ENCODE results near the gene NCCRP1. TPM values are rescaled to one million over a fixed set of nuclear protein-coding genes. Genes with fewer than 3 reads are reported as not detected.

NCCRP1 gene
- total and polyA plus RNA-seq, 2 donors (not counting 3 experiments of a cell fraction or from before 2014, with no cell fraction given) = 0.06 TPM; not detected in 1

DNA sequence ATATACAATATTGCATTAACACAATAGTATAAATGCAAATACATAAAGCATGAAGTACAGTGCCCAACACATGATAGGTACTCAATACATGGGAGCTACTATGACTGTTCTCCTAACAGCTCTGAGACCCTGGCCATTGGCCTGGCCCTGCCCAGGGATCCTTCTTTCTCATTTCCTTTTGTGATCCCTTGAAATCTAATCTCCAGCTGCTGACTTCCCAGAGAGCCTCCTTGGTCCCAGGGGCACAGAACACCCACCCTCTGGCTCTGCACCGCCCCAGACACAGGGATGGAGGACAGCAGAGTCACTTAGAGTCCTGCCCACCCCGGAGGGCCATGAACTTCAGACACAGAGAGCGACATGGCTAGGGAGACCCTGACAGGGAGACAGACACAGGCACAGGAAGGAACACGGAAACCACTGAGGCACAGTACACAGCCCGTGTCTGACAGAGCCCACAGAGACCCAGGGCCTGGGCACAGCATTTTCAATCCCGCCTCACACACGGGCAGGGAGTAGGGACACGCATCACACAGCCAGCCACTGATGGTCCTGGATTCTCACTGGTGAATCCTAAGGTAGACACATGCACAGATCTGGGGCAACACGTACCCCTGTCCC is 11.5 kb downstream of the NCCRP1 start:
- no peak overlapping the region for H3K4me2 ChIP-seq (ENCODE audit: insufficient read depth, low read length)
- CTCF ChIA-PET = interaction anchor here (0.7 to 0.9 kb wide), 2 partner anchors 9 to 600 kb away, joined by 3 to 4 read pairs; no protein-coding TSS in a partner anchor
- FAIRE-seq (no peak), DNase-seq (ENCODE audit: low read depth, low spot score) (no peak)
- POLR2A ChIA-PET = no interaction called here
- intact Hi-C loops (cut with micrococcal nuclease) (no loop called here), dilution Hi-C loops (cut with MboI; ENCODE audit: extremely low pct_ligation_motif_present, low sequenced_read_pairs) (no loop called here)
- no peaks in the 10 kb centered on the region for H3K9me1 ChIP-seq (replicated peaks; ENCODE audit: control insufficient read depth, extremely low read depth, insufficient read depth, low read length)
- H3K27ac ChIP-seq (ENCODE audit: insufficient read depth, low read depth, low read length) = no peak overlapping the region
- no peak overlapping the region for H3K9ac ChIP-seq (replicated peaks; ENCODE audit: extremely low read depth, insufficient read depth, low read length)
- H3K4me3 ChIP-seq (replicated peaks in 1 of 3; ENCODE audit: insufficient read depth in 1 of 3, low read depth in 1 of 3, low read length in 3 of 3) = no peak overlapping the region
- peaks cover 8 to 19% of the 10 kb centered on the region in 2 experiments for H3K27me3 ChIP-seq (ENCODE audit: control insufficient read depth in 2 of 2, insufficient read depth in 2 of 2, low read length in 2 of 2)
- no peaks in the 10 kb centered on the region for H3K4me1 ChIP-seq (ENCODE audit: control insufficient read depth, extremely low read depth, insufficient read depth, low read length)
- no peaks in the 10 kb centered on the region for H3K79me2 ChIP-seq (ENCODE audit: control insufficient read depth, insufficient read depth, low read length)
- H3K36me3 ChIP-seq (ENCODE audit: control insufficient read depth in 2 of 2, extremely low read depth in 1 of 2, insufficient read depth in 2 of 2, low read length in 2 of 2) = no peaks in the 10 kb centered on the region
- BruUV-seq (replicated peaks) = no TSS peak
- no peaks in the 10 kb centered on the region for H4K20me1 ChIP-seq (replicated peaks; ENCODE audit: control insufficient read depth, extremely low read depth, insufficient read depth, low read length)
- no peak overlapping the region for H2AFZ ChIP-seq (ENCODE audit: low read depth, low read length)
- TF ChIP-seq, protein P1, sequence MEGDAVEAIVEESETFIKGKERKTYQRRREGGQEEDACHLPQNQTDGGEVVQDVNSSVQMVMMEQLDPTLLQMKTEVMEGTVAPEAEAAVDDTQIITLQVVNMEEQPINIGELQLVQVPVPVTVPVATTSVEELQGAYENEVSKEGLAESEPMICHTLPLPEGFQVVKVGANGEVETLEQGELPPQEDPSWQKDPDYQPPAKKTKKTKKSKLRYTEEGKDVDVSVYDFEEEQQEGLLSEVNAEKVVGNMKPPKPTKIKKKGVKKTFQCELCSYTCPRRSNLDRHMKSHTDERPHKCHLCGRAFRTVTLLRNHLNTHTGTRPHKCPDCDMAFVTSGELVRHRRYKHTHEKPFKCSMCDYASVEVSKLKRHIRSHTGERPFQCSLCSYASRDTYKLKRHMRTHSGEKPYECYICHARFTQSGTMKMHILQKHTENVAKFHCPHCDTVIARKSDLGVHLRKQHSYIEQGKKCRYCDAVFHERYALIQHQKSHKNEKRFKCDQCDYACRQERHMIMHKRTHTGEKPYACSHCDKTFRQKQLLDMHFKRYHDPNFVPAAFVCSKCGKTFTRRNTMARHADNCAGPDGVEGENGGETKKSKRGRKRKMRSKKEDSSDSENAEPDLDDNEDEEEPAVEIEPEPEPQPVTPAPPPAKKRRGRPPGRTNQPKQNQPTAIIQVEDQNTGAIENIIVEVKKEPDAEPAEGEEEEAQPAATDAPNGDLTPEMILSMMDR (IDR thresholded peaks at IDR 0.05; ENCODE audit: extremely low read depth in 1 of 2, insufficient read depth in 1 of 2, low read depth in 1 of 2, low read length in 2 of 2) = no peak
- TF ChIP-seq FOS (IDR thresholded peaks at IDR 0.05; ENCODE audit: borderline replicate concordance, insufficient read depth, low read length) (no peak), MYC (IDR thresholded peaks at IDR 0.05; ENCODE audit: low read depth, low read length) (no peak), POLR2A (IDR thresholded peaks at IDR 0.05; ENCODE audit: low read depth, low read length) (no peak)
- no peaks in the 10 kb centered on the region for H3K9me3 ChIP-seq (replicated peaks; ENCODE audit: control insufficient read depth, insufficient read depth, low read length)

- dilution Hi-C loops (cut with MboI; ENCODE audit: extremely low pct_ligation_motif_present, low sequenced_read_pairs) = no loop called here
- no TSS peak for BruUV-seq (replicated peaks)
- POLR2A ChIA-PET = no interaction called here
Observed at GRCh38 chr19:39209196-39209595, 12.4 kb downstream of the NCCRP1 start.

More at GRCh38 chr19:39209196-39209595, 12.4 kb downstream of the NCCRP1 start:
- Histone ChIP-seq H4K20me1 (replicated peaks; ENCODE audit: control insufficient read depth, extremely low read depth, insufficient read depth, low read length) (no peaks in the 10 kb centered on the region), H3K9me3 (replicated peaks; ENCODE audit: control insufficient read depth, insufficient read depth, low read length) (no peaks in the 10 kb centered on the region), H2AFZ (ENCODE audit: low read depth, low read length) (no peak overlapping the region), H3K36me3 (ENCODE audit: control insufficient read depth in 2 of 2, extremely low read depth in 1 of 2, insufficient read depth in 2 of 2, low read length in 2 of 2) (no peaks in the 10 kb centered on the region), H3K9ac (replicated peaks; ENCODE audit: extremely low read depth, insufficient read depth, low read length) (no peak overlapping the region), H3K27ac (ENCODE audit: insufficient read depth, low read depth, low read length) (no peak overlapping the region), H3K4me3 (replicated peaks in 1 of 3; ENCODE audit: insufficient read depth in 1 of 3, low read depth in 1 of 3, low read length in 3 of 3) (no peak overlapping the region), H3K27me3 (ENCODE audit: control insufficient read depth in 2 of 2, insufficient read depth in 2 of 2, low read length in 2 of 2) (peaks cover 5 to 14% of the 10 kb centered on the region in 2 experiments), H3K9me1 (replicated peaks; ENCODE audit: control insufficient read depth, extremely low read depth, insufficient read depth, low read length) (no peaks in the 10 kb centered on the region), H3K4me2 (ENCODE audit: insufficient read depth, low read length) (no peak overlapping the region), H3K79me2 (ENCODE audit: control insufficient read depth, insufficient read depth, low read length) (no peaks in the 10 kb centered on the region), H3K4me1 (ENCODE audit: control insufficient read depth, extremely low read depth, insufficient read depth, low read length) (no peaks in the 10 kb centered on the region)
- TF ChIP-seq JUN (IDR thresholded peaks at IDR 0.05; ENCODE audit: borderline replicate concordance, insufficient read depth, insufficient read length, low read depth) = no peak
- TF ChIP-seq, protein P1 (IDR thresholded peaks at IDR 0.05; ENCODE audit: extremely low read depth in 1 of 2, insufficient read depth in 1 of 2, low read depth in 1 of 2, low read length in 2 of 2) = no peak
- TF ChIP-seq MYC (IDR thresholded peaks at IDR 0.05; ENCODE audit: low read depth, low read length) = no peak
- no peak for TF ChIP-seq POLR2AphosphoS5 (IDR thresholded peaks at IDR 0.05; ENCODE audit: insufficient read depth, low read depth, low read length)
- TF ChIP-seq, protein P2, sequence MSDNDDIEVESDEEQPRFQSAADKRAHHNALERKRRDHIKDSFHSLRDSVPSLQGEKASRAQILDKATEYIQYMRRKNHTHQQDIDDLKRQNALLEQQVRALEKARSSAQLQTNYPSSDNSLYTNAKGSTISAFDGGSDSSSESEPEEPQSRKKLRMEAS (IDR thresholded peaks at IDR 0.05; ENCODE audit: insufficient read depth, insufficient read length) = no peak
- TF ChIP-seq GATA2 (IDR thresholded peaks at IDR 0.05; ENCODE audit: insufficient read depth, insufficient read length, low read depth, low read length) = no peak
- TF ChIP-seq POLR2A (IDR thresholded peaks at IDR 0.05; ENCODE audit: low read depth, low read length) = no peak
- TF ChIP-seq EZH2 (IDR thresholded peaks at IDR 0.05; ENCODE audit: borderline replicate concordance, low read depth, low read length, severe bottlenecking) = no peak
- TF ChIP-seq FOS (IDR thresholded peaks at IDR 0.05; ENCODE audit: borderline replicate concordance, insufficient read depth, low read length) = no peak
- DNase-seq (ENCODE audit: low read depth, low spot score) (no peak), FAIRE-seq (no peak)
- CTCF ChIA-PET = no interaction called here
- intact Hi-C loops (cut with micrococcal nuclease) = no loop called here
